Endothelial cell (in vitro differentiated cells): ENCODE measurements around the gene SPAG7. TPM values are rescaled to one million over a fixed set of nuclear protein-coding genes. Genes with fewer than 3 reads are reported as not detected.

Experiments used
- DNase-seq: peaks from one replicate; pipeline ENCODE4 v3.0.0; 2021; ENCODE audit warnings: low spot score
- H3K27ac Mint-ChIP-seq: one replicate; pipeline ENCODE4 v1.8.0; 2021; ENCODE audit warnings: mixed read lengths, inconsistent platforms; ENCODE audit not compliant: unreplicated experiment
- H3K27me3 Mint-ChIP-seq: one replicate; pipeline ENCODE4 v1.8.0; 2021; ENCODE audit warnings: mild to moderate bottlenecking, moderate library complexity, mixed read lengths, inconsistent platforms; ENCODE audit not compliant: unreplicated experiment
- H3K36me3 Mint-ChIP-seq: one replicate; pipeline ENCODE4 v1.8.0; 2021; ENCODE audit warnings: mild to moderate bottlenecking, low read depth, mixed read lengths, inconsistent platforms; ENCODE audit not compliant: unreplicated experiment
- H3K4me1 Mint-ChIP-seq: one replicate; pipeline ENCODE4 v1.8.0; 2021; ENCODE audit warnings: mild to moderate bottlenecking, mixed read lengths, inconsistent platforms; ENCODE audit not compliant: unreplicated experiment
- H3K4me3 Mint-ChIP-seq: one replicate; pipeline ENCODE4 v1.8.0; 2021; ENCODE audit warnings: mild to moderate bottlenecking, mixed read lengths, inconsistent platforms; ENCODE audit not compliant: unreplicated experiment
- H3K9me3 Mint-ChIP-seq: one replicate; pipeline ENCODE4 v1.8.0; 2021; ENCODE audit warnings: mixed read lengths, inconsistent platforms; ENCODE audit not compliant: unreplicated experiment
- total RNA-seq: library from RNA; stranded (reverse); fragmentation: NEBNext Ultra II Directional; extraction: Animal tissue kit (Norgen Biotek cat#: 25700); gene quantifications from one replicate; pipeline ENCODE4 v1.2.1, GENCODE V29; 2021; ENCODE audit not compliant: unreplicated experiment
- TF ChIP-seq, protein P1 (sequence below): fragments of 200-600 bp; sonication (generic); IDR thresholded peaks from one replicate; pipeline ENCODE4 v1.5.0; 2021; ENCODE audit warnings: antibody characterized with exemption; ENCODE audit not compliant: unreplicated experiment

Gene SPAG7
- total RNA-seq, 1 donor from 2014 or later: 67.3 TPM

- Mint-ChIP-seq H3K4me3 (peak overlapping the region; percentile 96), H3K27me3 (peaks cover 25% of the 10 kb centered on the region), H3K9me3 (no peaks in the 10 kb centered on the region), H3K36me3 (peaks cover 33% of the 10 kb centered on the region), H3K4me1 (peaks cover 42% of the 10 kb centered on the region), H3K27ac (peak overlapping the region; percentile 91)
- no peak for DNase-seq
- TF ChIP-seq, protein P1, sequence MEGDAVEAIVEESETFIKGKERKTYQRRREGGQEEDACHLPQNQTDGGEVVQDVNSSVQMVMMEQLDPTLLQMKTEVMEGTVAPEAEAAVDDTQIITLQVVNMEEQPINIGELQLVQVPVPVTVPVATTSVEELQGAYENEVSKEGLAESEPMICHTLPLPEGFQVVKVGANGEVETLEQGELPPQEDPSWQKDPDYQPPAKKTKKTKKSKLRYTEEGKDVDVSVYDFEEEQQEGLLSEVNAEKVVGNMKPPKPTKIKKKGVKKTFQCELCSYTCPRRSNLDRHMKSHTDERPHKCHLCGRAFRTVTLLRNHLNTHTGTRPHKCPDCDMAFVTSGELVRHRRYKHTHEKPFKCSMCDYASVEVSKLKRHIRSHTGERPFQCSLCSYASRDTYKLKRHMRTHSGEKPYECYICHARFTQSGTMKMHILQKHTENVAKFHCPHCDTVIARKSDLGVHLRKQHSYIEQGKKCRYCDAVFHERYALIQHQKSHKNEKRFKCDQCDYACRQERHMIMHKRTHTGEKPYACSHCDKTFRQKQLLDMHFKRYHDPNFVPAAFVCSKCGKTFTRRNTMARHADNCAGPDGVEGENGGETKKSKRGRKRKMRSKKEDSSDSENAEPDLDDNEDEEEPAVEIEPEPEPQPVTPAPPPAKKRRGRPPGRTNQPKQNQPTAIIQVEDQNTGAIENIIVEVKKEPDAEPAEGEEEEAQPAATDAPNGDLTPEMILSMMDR: no peak
These were observed 21.7 kb downstream of the SPAG7 start for GRCh38 chr17:4945944-4946280.

DNA sequence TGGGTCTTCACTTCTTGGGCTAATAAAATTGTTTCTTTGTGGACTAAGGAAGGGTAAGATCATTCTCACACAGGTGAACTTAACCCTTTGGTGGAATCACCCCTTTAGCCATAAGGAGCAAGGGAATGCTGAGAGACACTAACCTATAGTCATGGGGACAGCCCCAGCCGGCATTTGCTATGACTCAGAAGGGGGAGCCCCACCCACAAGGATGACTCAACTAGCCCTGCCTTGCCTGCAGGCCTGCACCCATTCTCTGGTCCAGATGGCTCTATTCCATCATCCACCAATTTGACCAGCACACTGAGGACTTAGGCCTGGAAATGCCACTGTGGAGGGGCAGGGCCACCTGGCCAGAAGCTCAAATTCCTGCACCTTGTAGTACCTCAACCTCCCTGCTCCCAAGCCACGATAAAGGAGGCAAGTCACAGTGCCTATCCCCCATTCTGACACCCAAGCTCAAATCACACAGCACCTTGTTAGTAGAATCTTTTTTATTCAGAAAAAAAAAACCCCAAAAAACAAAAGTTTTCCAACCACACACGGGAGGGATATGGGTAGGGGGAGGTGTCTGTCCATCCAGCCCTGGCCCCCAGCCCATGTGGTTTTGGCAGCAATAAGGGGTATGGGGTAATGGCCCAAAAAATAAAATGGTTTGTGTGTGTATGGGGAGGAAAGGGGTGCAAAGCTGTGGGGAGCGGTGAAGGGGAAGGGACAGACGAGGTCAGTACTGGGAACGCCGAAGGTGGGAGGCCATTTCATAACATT, 22.3 kb downstream of the SPAG7 start:
- peaks cover 22% of the 10 kb centered on the region for H3K27me3 Mint-ChIP-seq
- TF ChIP-seq, protein P1: no peak
- H3K27ac Mint-ChIP-seq: peak overlapping the region; percentile 48
- DNase-seq: no peak
- peak overlapping the region; percentile 96 for H3K4me3 Mint-ChIP-seq
- H3K4me1 Mint-ChIP-seq: peaks cover 38% of the 10 kb centered on the region
- peaks cover 33% of the 10 kb centered on the region for H3K36me3 Mint-ChIP-seq
- H3K9me3 Mint-ChIP-seq: no peaks in the 10 kb centered on the region

DNA sequence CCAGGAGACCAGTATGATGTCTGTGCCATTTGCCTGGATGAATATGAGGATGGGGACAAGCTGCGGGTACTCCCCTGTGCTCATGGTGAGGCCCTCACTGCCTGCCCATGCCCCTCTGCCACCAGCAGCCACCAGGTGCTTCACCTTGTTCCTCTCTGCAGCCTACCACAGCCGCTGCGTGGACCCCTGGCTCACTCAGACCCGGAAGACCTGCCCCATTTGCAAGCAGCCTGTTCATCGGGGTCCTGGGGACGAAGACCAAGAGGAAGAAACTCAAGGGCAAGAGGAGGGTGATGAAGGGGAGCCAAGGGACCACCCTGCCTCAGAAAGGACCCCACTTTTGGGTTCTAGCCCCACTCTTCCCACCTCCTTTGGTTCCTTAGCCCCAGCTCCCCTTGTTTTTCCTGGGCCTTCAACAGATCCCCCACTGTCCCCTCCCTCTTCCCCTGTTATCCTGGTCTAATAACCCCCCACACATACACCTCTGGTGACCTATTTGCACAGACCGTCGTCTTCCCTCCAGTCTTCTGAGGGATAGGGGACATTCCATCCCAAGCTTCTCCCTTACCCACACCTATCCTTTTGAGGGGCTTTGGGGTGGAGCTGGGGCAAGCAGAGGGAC, 23.0 kb downstream of the SPAG7 start:
- no peaks in the 10 kb centered on the region for H3K9me3 Mint-ChIP-seq
- peaks cover 41% of the 10 kb centered on the region for H3K4me1 Mint-ChIP-seq
- H3K36me3 Mint-ChIP-seq: peaks cover 33% of the 10 kb centered on the region
- no peak for DNase-seq
- peaks cover 25% of the 10 kb centered on the region for H3K27me3 Mint-ChIP-seq
- peak overlapping the region; percentile 96 for H3K4me3 Mint-ChIP-seq
- H3K27ac Mint-ChIP-seq: peak overlapping the region; percentile 25
- TF ChIP-seq, protein P1: no peak

DNA sequence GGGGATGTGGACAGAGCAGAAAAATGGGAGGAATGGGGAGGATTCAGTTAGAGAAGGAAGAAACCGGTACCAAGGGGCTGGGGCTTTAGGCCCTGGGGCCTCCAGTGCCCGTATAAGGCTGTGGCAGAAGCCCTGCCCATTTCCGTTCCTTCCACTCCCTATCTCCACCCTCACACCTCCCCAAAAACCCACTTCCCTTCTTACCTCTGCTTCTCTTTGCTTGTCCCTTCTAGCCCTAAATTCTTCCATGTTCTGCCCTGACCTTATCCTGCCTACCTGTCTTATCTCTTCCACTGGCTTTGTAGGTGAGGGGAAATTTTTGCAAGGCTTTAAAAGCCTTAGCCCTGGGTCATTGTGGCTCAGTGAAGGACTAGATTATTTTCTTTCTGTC, 23.5 kb downstream of the SPAG7 start:
- H3K4me1 Mint-ChIP-seq: peaks cover 44% of the 10 kb centered on the region
- H3K27me3 Mint-ChIP-seq: peaks cover 25% of the 10 kb centered on the region
- no peak for DNase-seq
- peaks cover 33% of the 10 kb centered on the region for H3K36me3 Mint-ChIP-seq
- TF ChIP-seq, protein P1: no peak
- peak overlapping the region; percentile 61 for H3K27ac Mint-ChIP-seq
- no peak overlapping the region for H3K4me3 Mint-ChIP-seq
- no peaks in the 10 kb centered on the region for H3K9me3 Mint-ChIP-seq

DNA sequence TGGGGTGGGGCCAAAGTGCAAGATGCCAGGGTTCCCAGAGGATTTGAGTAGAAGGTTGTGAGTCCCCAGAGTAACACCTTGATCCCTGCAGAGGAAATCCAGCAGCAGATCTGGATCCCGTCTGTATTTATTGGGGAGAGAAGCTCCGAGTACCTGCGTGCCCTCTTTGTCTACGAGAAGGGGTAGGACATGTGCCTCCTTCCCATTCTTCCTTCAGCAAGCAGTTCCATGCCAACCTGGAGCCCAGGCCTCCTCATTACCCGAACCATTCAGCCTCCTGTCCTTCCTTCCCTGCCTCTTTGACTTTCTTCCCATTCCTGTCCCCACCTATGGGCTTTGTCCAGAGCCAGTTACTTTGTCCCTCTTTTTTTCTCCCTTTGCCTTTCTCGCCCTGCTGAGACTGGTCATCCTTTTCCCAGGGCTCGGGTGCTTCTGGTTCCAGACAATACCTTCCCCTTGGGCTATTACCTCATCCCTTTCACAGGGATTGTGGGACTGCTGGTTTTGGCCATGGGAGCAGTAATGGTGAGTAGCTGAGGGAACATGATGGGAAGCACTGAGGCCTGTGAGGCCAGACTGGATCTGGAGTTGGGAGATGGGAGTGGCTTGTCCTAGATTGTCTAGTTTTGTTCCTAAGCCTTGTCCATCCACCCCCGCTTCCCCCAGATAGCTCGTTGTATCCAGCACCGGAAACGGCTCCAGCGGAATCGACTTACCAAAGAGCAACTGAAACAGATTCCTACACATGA, 24.7 kb downstream of the SPAG7 start:
- Mint-ChIP-seq H3K36me3 (peaks cover 33% of the 10 kb centered on the region), H3K27ac (peak overlapping the region; percentile 67), H3K4me1 (peaks cover 44% of the 10 kb centered on the region), H3K4me3 (peak overlapping the region; percentile 62), H3K27me3 (peaks cover 28% of the 10 kb centered on the region), H3K9me3 (no peaks in the 10 kb centered on the region)
- DNase-seq: no peak
- TF ChIP-seq, protein P1: no peak
